ENCODE data around the gene ERMP1.

DNA sequence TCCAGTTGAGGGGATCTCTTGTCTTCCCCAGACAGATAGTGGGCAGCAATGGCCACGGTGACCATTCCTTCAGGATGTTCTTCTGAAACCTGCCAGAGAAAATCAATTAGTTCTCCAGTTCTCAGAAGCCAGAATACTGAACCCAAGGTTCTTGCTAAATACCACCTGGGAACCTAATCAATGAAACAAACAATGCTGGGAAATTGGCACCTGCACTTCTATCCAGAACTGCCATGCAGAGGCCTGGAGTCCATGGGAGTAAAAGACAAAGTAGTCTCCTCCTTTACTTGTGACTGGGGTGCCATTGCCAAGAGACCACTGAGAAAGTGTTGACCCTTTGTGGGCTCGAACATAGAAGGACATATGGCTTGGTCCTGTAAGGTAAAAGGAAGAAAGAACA is 45.7 kb downstream of the ERMP1 start:
- TF ChIP-seq, protein P1, sequence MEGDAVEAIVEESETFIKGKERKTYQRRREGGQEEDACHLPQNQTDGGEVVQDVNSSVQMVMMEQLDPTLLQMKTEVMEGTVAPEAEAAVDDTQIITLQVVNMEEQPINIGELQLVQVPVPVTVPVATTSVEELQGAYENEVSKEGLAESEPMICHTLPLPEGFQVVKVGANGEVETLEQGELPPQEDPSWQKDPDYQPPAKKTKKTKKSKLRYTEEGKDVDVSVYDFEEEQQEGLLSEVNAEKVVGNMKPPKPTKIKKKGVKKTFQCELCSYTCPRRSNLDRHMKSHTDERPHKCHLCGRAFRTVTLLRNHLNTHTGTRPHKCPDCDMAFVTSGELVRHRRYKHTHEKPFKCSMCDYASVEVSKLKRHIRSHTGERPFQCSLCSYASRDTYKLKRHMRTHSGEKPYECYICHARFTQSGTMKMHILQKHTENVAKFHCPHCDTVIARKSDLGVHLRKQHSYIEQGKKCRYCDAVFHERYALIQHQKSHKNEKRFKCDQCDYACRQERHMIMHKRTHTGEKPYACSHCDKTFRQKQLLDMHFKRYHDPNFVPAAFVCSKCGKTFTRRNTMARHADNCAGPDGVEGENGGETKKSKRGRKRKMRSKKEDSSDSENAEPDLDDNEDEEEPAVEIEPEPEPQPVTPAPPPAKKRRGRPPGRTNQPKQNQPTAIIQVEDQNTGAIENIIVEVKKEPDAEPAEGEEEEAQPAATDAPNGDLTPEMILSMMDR (IDR thresholded peaks at IDR 0.05): no peak
- no peak for TF ChIP-seq EZH2 (IDR thresholded peaks at IDR 0.05; ENCODE audit: borderline replicate concordance, insufficient read depth, low read depth, low read length, poor library complexity, severe bottlenecking)
